WTC11 (cell line): ENCODE results near the gene POC1A. TPM values are rescaled to one million over a fixed set of nuclear protein-coding genes. Genes with fewer than 3 reads are reported as not detected.

ENCODE experiments used
- ATAC-seq: fragments of 200-7000 bp; cut with Tn5 transposase; 2 replicates; pipeline ENCODE4 v1.10.0; 2021; ENCODE audit warnings: mild to moderate bottlenecking, moderate library complexity
- CTCF ChIA-PET: fragments of 300-600 bp; sonication (Branson Sonifier 250); formaldehyde crosslinking; loops from one replicate; lab custom pipeline; 2021; ENCODE audit warnings: antibody characterized with exemption; lab: Charles Lee
- POLR2A ChIA-PET: fragments of 350-600 bp; sonication (Branson Sonifier 250); formaldehyde crosslinking; loops from one replicate; lab custom pipeline; 2021; ENCODE audit warnings: antibody characterized with exemption; lab: Charles Lee
- DNase-seq: peaks from one replicate; pipeline ENCODE4 v3.0.0; 2021; ENCODE audit warnings: low spot score
- H3K27ac Mint-ChIP-seq: 2 replicates; pipeline ENCODE4 v1.8.0; 2021; ENCODE audit warnings: mixed read lengths
- H3K27me3 Mint-ChIP-seq: 2 replicates; pipeline ENCODE4 v1.8.0; 2021; ENCODE audit warnings: low read depth, mild to moderate bottlenecking, moderate library complexity, mixed read lengths
- H3K36me3 Mint-ChIP-seq: 2 replicates; pipeline ENCODE4 v1.8.0; 2021; ENCODE audit warnings: mixed read lengths
- H3K4me1 Mint-ChIP-seq: 2 replicates; pipeline ENCODE4 v1.8.0; 2022; ENCODE audit warnings: mixed read lengths
- H3K4me3 Mint-ChIP-seq: 2 replicates; pipeline ENCODE4 v1.8.0; 2021; ENCODE audit warnings: mild to moderate bottlenecking, moderate library complexity, mixed read lengths
- H3K9me3 Mint-ChIP-seq: 2 replicates; pipeline ENCODE4 v1.8.0; 2021; ENCODE audit warnings: mixed read lengths
- ETV6 ChIP-seq: sonication (generic); formaldehyde crosslinking; IDR thresholded peaks from 2 replicates; pipeline ENCODE4 v1.8.1; 2022; ENCODE audit warnings: mild to moderate bottlenecking, missing genetic modification reagents
- FOXK1 ChIP-seq: sonication (generic); formaldehyde crosslinking; IDR thresholded peaks from 2 replicates; pipeline ENCODE4 v1.8.0; 2022; ENCODE audit warnings: mild to moderate bottlenecking, moderate library complexity, missing genetic modification reagents
- GRHL2 ChIP-seq: fragments of 250-450 bp; sonication (Bioruptor Pico); IDR thresholded peaks from 2 replicates; pipeline ENCODE4 v1.8.0; 2022; ENCODE audit warnings: mild to moderate bottlenecking, moderate library complexity; ENCODE audit not compliant: insufficient replicate concordance, severe bottlenecking
- KAT7 ChIP-seq: sonication (generic); formaldehyde crosslinking; IDR thresholded peaks from 2 replicates; pipeline ENCODE4 v1.8.1; 2023; ENCODE audit warnings: missing genetic modification reagents, mild to moderate bottlenecking, borderline replicate concordance
- NFATC4 ChIP-seq: fragments of 250-450 bp; sonication (Bioruptor Pico); IDR thresholded peaks from 2 replicates; pipeline ENCODE4 v1.9.0; 2021; ENCODE audit warnings: mild to moderate bottlenecking
- NFE2L1 ChIP-seq: sonication (generic); formaldehyde crosslinking; IDR thresholded peaks from 2 replicates; pipeline ENCODE4 v1.8.1; 2023; ENCODE audit warnings: missing genetic modification reagents
- PRRX2 ChIP-seq: fragments of 250-450 bp; sonication (Bioruptor Pico); IDR thresholded peaks from 2 replicates; pipeline ENCODE4 v1.8.0; 2021; ENCODE audit warnings: mild to moderate bottlenecking
- SMAD3 ChIP-seq: sonication (generic); formaldehyde crosslinking; IDR thresholded peaks from 2 replicates; pipeline ENCODE4 v1.8.0; 2022; ENCODE audit warnings: missing genetic modification reagents, mild to moderate bottlenecking, borderline replicate concordance
- TEAD1 ChIP-seq: sonication (generic); formaldehyde crosslinking; IDR thresholded peaks from 2 replicates; pipeline ENCODE4 v1.8.0; 2022; ENCODE audit warnings: mild to moderate bottlenecking, missing genetic modification reagents
- ZNF138 ChIP-seq: sonication (generic); formaldehyde crosslinking; conservative IDR thresholded peaks from 2 replicates; pipeline ENCODE4 v1.8.1; 2022; ENCODE audit warnings: mild to moderate bottlenecking, moderate library complexity, missing genetic modification reagents
- ZNF416 ChIP-seq: fragments of 250-450 bp; sonication (Bioruptor Pico); IDR thresholded peaks from 2 replicates; pipeline ENCODE4 v1.9.0; 2021; ENCODE audit warnings: mild to moderate bottlenecking, inconsistent platforms
- total RNA-seq: library from RNA; stranded (reverse); gene quantifications from 3 replicates; pipeline ENCODE4 v1.2.3, GENCODE V29; 2021
- TF ChIP-seq, protein P1 (sequence below): fragments of 250-450 bp; sonication (Bioruptor Pico); conservative IDR thresholded peaks from 2 replicates; pipeline ENCODE4 v1.9.0; 2021; ENCODE audit warnings: mild to moderate bottlenecking
- TF ChIP-seq, protein P2 (sequence below): sonication (generic); formaldehyde crosslinking; IDR thresholded peaks from 2 replicates; pipeline ENCODE4 v1.8.1; 2023; ENCODE audit warnings: mild to moderate bottlenecking, missing genetic modification reagents, moderate library complexity
- TF ChIP-seq, protein P3 (sequence below): sonication (generic); formaldehyde crosslinking; IDR thresholded peaks from 2 replicates; pipeline ENCODE4 v1.8.1; 2023; ENCODE audit warnings: mild to moderate bottlenecking, missing genetic modification reagents, borderline replicate concordance
- TF ChIP-seq, protein P4 (sequence below): sonication (generic); formaldehyde crosslinking; IDR thresholded peaks from 2 replicates; pipeline ENCODE4 v1.8.0; 2023; ENCODE audit warnings: missing genetic modification reagents, mild to moderate bottlenecking, borderline replicate concordance
- TF ChIP-seq, protein P5 (sequence below): sonication (generic); formaldehyde crosslinking; IDR thresholded peaks from 2 replicates; pipeline ENCODE4 v1.8.0; 2023; ENCODE audit warnings: missing genetic modification reagents

POC1A gene
- total RNA-seq, 1 experiment from 2014 or later, result 31.3 TPM

DNA sequence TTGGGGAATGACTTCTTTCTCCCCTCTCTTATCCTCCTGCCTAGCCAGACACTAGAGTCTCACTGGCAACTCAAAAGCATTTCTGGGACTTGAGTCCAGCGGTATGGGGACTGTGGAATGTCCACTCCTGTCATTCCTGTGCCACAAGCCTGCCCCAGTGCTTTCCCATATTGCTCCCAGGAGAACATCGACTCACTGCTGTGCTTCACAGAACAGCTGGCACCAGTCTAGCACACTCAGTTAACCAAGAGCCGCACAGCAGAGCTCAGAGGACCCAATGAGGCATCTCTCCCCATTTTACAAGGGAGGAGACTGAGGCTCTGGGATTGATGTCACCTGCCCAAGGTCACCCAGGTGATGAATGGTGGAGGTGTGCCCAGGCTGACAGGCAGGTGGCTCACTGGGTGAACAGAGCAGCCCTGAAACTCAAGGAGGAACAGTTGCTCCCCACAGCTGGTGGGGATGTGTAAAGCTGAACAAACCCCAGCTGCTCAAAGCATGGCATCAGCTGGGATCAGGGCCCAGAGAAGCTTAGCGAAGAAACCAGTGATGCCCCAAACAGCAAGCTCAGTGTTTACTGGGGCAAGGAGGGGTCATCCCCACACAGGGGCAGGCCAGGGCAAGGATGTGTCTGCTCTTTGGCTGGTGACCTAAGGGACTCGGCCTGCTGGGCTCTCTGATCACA is 62.5 kb downstream of the POC1A start (continued):
- TF ChIP-seq, protein P1, sequence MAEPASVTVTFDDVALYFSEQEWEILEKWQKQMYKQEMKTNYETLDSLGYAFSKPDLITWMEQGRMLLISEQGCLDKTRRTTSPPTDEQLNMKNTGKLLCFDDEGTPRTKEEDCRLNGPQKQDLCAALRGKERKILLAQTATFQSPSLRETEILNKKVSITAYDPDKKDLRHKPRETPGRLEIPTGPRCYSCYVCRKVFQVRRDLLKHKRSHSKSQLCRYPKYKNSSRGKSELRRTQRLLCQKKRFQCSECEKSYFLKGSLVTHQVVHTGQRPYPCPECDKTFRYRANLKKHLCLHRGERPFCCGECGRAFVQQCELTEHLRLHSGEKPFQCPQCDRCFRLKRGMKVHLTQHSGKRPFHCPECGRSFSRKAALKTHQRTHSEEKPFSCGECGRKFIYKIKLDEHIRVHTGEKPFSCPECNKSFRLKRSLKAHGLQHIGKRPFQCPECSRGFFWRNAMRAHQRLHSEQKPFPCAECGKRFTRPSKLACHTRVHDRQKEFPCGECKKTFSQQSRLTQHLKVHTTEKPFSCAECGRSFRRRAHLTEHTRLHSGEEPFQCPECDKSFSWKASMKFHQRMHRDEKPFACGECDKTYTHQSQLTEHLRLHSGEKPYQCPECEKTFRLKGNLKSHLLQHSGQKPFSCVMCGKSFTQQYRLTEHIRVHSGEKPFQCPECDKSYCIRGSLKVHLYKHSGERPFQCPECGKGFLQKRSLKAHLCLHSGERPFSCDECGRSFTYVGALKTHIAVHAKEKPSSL (CRISPR knock-in tag), result no peak

DNA sequence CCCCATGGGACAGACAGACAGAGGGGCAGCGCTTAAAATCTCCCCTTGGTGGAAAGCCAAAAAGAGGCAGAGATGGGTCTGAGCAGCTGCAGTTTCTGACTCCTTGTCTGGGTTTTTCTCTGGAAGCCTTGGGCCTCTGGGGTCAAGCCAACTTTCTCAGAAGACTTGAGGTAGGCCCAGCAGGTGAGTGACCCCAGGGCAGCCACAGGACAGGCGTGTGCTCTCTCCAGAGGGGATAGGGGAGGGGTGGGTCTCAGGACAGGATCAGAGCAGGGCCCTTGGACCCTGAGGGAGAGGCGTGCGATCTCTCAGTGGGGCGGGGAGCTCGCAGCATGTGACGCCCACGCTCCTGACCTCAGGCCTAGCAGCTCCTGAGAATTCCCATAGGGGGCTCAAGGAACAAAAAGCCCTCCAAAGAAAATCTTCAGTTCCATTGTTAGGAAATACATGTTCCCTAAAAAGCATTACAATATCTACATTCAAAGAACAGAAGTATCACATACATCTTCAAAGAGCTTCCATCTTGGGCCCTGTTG is 63.2 kb downstream of the POC1A start:
- Mint-ChIP-seq H3K4me1 (no peaks in the 10 kb centered on the region), H3K9me3 (no peaks in the 10 kb centered on the region), H3K36me3 (peaks cover 14% of the 10 kb centered on the region; the same call in 1 of the 2 replicates), H3K4me3 (no peak overlapping the region), H3K27ac (peak overlapping the region; percentile 91; the same call in 1 of the 2 replicates), H3K27me3 (no peaks in the 10 kb centered on the region)
- ChIA-PET CTCF (interaction anchor here (0.8 to 3.2 kb wide), 8 partner anchors 9 to 150 kb away, joined by 3 to 18 read pairs (median 6); partner anchors contain the start of genes DUSP7 and RRP9), POLR2A (no interaction called here)
- ATAC-seq (peak; percentile 69), DNase-seq (no peak)
- TF ChIP-seq ZNF138 (CRISPR knock-in tag) (no peak), KAT7 (CRISPR knock-in tag) (no peak)
- TF ChIP-seq, protein P2, sequence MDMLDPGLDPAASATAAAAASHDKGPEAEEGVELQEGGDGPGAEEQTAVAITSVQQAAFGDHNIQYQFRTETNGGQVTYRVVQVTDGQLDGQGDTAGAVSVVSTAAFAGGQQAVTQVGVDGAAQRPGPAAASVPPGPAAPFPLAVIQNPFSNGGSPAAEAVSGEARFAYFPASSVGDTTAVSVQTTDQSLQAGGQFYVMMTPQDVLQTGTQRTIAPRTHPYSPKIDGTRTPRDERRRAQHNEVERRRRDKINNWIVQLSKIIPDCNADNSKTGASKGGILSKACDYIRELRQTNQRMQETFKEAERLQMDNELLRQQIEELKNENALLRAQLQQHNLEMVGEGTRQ, result peak; percentile 43; the same call in 1 of the 2 replicates

DNA sequence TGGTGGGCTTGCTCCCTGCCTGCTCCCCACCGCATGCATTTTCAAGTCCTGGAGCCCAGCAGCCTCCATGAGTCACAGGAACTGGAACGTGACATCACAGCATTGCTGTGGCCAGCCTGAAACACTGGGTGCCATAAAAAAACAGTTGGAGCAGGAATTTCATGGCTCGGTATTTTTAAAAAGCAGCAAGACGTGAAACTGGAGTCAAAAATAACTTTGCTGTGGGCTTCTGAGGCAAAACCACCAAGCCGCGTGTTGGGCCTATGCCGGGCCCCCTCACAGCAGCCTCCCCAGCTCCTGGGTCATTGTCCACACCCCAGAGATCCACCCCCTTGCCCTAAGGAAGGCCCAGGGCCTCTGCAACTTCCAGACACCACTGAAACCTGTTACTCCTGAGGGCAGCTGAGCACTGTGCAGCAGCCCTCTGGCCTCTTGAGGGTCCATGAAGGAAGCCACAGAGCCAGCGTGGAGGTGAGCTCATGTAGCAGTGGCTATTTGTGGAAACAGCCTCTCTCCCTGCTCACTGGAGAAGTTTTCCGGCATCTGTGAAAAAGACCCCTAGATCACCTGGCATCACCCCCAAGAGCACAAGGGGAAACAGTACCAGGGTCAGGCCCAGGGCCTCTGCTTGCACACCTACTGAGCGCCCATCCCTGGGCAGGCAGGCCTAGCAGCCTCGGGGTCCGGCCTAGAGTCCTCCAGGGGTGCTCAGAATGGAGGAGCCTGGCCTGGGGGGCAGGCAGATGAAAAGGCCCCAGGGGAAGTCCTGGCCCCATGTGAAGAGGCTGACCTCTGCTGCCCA is 63.9 kb downstream of the POC1A start:
- Mint-ChIP-seq H3K4me3 (no peak overlapping the region), H3K4me1 (no peaks in the 10 kb centered on the region), H3K36me3 (peaks cover 8% of the 10 kb centered on the region; the same call in 1 of the 2 replicates), H3K27me3 (no peaks in the 10 kb centered on the region), H3K9me3 (no peaks in the 10 kb centered on the region), H3K27ac (no peak overlapping the region; the same call in 1 of the 2 replicates)
- ATAC-seq (no peak), DNase-seq (no peak)
- CTCF ChIA-PET, result interaction anchor here (0.8 to 3.2 kb wide), 6 partner anchors 10 to 149 kb away, joined by 3 to 18 read pairs (median 6); partner anchors contain the start of genes DUSP7 and RRP9
- TF ChIP-seq, protein P3, sequence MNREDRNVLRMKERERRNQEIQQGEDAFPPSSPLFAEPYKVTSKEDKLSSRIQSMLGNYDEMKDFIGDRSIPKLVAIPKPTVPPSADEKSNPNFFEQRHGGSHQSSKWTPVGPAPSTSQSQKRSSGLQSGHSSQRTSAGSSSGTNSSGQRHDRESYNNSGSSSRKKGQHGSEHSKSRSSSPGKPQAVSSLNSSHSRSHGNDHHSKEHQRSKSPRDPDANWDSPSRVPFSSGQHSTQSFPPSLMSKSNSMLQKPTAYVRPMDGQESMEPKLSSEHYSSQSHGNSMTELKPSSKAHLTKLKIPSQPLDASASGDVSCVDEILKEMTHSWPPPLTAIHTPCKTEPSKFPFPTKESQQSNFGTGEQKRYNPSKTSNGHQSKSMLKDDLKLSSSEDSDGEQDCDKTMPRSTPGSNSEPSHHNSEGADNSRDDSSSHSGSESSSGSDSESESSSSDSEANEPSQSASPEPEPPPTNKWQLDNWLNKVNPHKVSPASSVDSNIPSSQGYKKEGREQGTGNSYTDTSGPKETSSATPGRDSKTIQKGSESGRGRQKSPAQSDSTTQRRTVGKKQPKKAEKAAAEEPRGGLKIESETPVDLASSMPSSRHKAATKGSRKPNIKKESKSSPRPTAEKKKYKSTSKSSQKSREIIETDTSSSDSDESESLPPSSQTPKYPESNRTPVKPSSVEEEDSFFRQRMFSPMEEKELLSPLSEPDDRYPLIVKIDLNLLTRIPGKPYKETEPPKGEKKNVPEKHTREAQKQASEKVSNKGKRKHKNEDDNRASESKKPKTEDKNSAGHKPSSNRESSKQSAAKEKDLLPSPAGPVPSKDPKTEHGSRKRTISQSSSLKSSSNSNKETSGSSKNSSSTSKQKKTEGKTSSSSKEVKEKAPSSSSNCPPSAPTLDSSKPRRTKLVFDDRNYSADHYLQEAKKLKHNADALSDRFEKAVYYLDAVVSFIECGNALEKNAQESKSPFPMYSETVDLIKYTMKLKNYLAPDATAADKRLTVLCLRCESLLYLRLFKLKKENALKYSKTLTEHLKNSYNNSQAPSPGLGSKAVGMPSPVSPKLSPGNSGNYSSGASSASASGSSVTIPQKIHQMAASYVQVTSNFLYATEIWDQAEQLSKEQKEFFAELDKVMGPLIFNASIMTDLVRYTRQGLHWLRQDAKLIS (CRISPR knock-in tag), result no peak
- TF ChIP-seq FOXK1 (no peak), TEAD1 (CRISPR knock-in tag) (no peak), ETV6 (CRISPR knock-in tag) (no peak), GRHL2 (CRISPR knock-in tag) (no peak), SMAD3 (CRISPR knock-in tag) (no peak), NFATC4 (CRISPR knock-in tag) (no peak), KAT7 (CRISPR knock-in tag) (no peak), ZNF416 (no peak), PRRX2 (no peak), NFE2L1 (no peak)
- TF ChIP-seq, protein P4, sequence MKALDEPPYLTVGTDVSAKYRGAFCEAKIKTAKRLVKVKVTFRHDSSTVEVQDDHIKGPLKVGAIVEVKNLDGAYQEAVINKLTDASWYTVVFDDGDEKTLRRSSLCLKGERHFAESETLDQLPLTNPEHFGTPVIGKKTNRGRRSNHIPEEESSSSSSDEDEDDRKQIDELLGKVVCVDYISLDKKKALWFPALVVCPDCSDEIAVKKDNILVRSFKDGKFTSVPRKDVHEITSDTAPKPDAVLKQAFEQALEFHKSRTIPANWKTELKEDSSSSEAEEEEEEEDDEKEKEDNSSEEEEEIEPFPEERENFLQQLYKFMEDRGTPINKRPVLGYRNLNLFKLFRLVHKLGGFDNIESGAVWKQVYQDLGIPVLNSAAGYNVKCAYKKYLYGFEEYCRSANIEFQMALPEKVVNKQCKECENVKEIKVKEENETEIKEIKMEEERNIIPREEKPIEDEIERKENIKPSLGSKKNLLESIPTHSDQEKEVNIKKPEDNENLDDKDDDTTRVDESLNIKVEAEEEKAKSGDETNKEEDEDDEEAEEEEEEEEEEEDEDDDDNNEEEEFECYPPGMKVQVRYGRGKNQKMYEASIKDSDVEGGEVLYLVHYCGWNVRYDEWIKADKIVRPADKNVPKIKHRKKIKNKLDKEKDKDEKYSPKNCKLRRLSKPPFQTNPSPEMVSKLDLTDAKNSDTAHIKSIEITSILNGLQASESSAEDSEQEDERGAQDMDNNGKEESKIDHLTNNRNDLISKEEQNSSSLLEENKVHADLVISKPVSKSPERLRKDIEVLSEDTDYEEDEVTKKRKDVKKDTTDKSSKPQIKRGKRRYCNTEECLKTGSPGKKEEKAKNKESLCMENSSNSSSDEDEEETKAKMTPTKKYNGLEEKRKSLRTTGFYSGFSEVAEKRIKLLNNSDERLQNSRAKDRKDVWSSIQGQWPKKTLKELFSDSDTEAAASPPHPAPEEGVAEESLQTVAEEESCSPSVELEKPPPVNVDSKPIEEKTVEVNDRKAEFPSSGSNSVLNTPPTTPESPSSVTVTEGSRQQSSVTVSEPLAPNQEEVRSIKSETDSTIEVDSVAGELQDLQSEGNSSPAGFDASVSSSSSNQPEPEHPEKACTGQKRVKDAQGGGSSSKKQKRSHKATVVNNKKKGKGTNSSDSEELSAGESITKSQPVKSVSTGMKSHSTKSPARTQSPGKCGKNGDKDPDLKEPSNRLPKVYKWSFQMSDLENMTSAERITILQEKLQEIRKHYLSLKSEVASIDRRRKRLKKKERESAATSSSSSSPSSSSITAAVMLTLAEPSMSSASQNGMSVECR (CRISPR knock-in tag), result no peak
- TF ChIP-seq, protein P5, sequence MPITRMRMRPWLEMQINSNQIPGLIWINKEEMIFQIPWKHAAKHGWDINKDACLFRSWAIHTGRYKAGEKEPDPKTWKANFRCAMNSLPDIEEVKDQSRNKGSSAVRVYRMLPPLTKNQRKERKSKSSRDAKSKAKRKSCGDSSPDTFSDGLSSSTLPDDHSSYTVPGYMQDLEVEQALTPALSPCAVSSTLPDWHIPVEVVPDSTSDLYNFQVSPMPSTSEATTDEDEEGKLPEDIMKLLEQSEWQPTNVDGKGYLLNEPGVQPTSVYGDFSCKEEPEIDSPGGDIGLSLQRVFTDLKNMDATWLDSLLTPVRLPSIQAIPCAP (CRISPR knock-in tag), result no peak
- POLR2A ChIA-PET, result no interaction called here
